HFFc6 (cell line): ENCODE data around the gene MRPL57. TPM values are rescaled to one million over a fixed set of nuclear protein-coding genes. Genes with fewer than 3 reads are reported as not detected.
"Not testable (repeated sequence)": the region's sequence is repeated elsewhere in the genome, so short reads cannot be mapped to it uniquely, and the experiment has no call there.

ENCODE experiments used
- DNase-seq: peaks from one replicate; pipeline ENCODE4 v3.0.0-alpha.2; 2018
- H3K27ac Mint-ChIP-seq: 2 replicates; pipeline ENCODE4 v1.8.0; 2020; ENCODE audit warnings: mild to moderate bottlenecking, mixed read lengths
- H3K27me3 Mint-ChIP-seq: 2 replicates; pipeline ENCODE4 v1.8.0; 2021; ENCODE audit warnings: mild to moderate bottlenecking, moderate library complexity, mixed read lengths; ENCODE audit not compliant: insufficient read depth
- H3K36me3 Mint-ChIP-seq: 2 replicates; pipeline ENCODE4 v1.8.0; 2021; ENCODE audit warnings: low read depth, mixed read lengths
- H3K4me1 Mint-ChIP-seq: 2 replicates; pipeline ENCODE4 v1.8.0; 2020; ENCODE audit warnings: low read depth, mixed read lengths
- H3K4me3 Mint-ChIP-seq: 2 replicates; pipeline ENCODE4 v1.8.0; 2020; ENCODE audit warnings: mild to moderate bottlenecking, moderate library complexity, mixed read lengths
- H3K9me3 Mint-ChIP-seq: 2 replicates; pipeline ENCODE4 v1.8.0; 2020; ENCODE audit warnings: mild to moderate bottlenecking, mixed read lengths
- total RNA-seq, 6 experiments: library from RNA; stranded (reverse); fragmentation: NEBNext Ultra II Directional; extraction: Animal tissue kit (Norgen Biotek cat#: 25700); gene quantifications; 2 replicates in 1 of 6; 3 replicates in 5 of 6; pipeline ENCODE4 v1.2.3, GENCODE V29; 2021
- TF ChIP-seq, protein P1 (sequence below): fragments of 200-600 bp; sonication (generic); IDR thresholded peaks from 2 replicates; pipeline ENCODE4 v1.5.0; 2021; ENCODE audit warnings: antibody characterized with exemption, mild to moderate bottlenecking

The MRPL57 gene
- total RNA-seq, 6 experiments from 2014 or later: 16.0 to 19.6 (median 18.1) TPM

DNA sequence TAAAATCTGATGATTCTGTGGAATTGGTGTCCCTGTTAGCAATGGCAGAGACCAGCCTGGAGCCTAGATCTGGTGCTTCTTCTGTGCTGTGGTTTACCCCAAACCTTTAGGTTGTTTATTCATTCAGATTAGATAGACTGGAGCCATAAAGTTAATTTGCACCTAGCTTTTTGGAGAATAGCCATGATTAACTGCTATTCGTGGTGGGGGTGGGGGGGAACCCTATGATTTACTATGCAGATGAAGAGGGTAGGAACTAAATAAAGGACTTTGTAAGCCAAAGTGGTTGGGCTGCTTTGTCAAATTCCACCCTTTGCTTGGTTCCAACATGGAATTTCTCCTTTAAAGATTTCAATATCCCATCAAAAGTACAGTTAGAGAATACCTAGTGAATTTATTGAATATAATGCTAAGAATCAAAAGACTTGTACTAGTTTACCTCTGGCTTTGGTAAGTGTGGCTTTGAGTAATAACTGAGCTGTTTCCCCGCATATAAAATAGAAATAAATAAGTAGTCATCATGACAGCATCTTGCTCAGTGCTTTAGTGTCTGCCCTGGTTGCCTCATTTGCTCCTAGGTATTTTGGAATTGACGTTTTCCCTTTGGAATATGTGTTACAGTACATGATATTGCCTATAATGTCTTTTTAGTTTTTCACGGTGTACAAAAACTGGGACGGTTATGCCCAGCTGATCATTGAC lies 27.8 kb upstream of the MRPL57 start:
- no peak overlapping the region; the same call in 1 of the 2 replicates for H3K27ac Mint-ChIP-seq
- TF ChIP-seq, protein P1, sequence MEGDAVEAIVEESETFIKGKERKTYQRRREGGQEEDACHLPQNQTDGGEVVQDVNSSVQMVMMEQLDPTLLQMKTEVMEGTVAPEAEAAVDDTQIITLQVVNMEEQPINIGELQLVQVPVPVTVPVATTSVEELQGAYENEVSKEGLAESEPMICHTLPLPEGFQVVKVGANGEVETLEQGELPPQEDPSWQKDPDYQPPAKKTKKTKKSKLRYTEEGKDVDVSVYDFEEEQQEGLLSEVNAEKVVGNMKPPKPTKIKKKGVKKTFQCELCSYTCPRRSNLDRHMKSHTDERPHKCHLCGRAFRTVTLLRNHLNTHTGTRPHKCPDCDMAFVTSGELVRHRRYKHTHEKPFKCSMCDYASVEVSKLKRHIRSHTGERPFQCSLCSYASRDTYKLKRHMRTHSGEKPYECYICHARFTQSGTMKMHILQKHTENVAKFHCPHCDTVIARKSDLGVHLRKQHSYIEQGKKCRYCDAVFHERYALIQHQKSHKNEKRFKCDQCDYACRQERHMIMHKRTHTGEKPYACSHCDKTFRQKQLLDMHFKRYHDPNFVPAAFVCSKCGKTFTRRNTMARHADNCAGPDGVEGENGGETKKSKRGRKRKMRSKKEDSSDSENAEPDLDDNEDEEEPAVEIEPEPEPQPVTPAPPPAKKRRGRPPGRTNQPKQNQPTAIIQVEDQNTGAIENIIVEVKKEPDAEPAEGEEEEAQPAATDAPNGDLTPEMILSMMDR: no peak
- no peak for DNase-seq
- no peak overlapping the region for H3K4me3 Mint-ChIP-seq
- H3K36me3 Mint-ChIP-seq: peaks cover 16% of the 10 kb centered on the region
- H3K4me1 Mint-ChIP-seq: peaks cover 9% of the 10 kb centered on the region
- no peaks in the 10 kb centered on the region for H3K9me3 Mint-ChIP-seq
- H3K27me3 Mint-ChIP-seq: no peaks in the 10 kb centered on the region; the same call in 1 of the 2 replicates

DNA sequence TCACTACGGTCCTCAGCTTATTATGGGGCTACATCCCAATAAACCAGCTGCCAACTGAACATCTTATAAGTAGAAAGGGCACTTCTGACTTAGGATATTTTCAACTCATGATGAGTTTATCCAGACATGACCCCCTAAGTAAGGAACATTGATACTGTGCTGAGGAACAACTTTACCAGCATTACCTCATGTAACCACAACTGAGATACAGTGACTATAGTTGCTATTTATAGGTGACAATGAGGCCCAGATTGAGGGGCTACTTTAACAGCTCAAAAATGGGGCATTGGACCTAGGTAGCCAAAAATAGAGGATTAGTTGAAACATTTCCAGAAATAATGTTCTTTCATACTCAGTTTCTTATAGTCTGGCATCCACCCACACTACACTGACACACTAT lies 26.9 kb upstream of the MRPL57 start:
- TF ChIP-seq, protein P1: no peak
- 0 out of 2 replicates have a peak, but pooled peaks cover 6% of the 10 kb centered on the region for H3K4me1 Mint-ChIP-seq
- no peaks in the 10 kb centered on the region; the same call in 1 of the 2 replicates for H3K27me3 Mint-ChIP-seq
- H3K36me3 Mint-ChIP-seq: peaks cover 15% of the 10 kb centered on the region
- no peaks in the 10 kb centered on the region for H3K9me3 Mint-ChIP-seq
- no peak overlapping the region for H3K4me3 Mint-ChIP-seq
- DNase-seq: no peak
- H3K27ac Mint-ChIP-seq: 0 out of 2 replicates have a peak overlapping the region, but pooled peaks have one; percentile 37

DNA sequence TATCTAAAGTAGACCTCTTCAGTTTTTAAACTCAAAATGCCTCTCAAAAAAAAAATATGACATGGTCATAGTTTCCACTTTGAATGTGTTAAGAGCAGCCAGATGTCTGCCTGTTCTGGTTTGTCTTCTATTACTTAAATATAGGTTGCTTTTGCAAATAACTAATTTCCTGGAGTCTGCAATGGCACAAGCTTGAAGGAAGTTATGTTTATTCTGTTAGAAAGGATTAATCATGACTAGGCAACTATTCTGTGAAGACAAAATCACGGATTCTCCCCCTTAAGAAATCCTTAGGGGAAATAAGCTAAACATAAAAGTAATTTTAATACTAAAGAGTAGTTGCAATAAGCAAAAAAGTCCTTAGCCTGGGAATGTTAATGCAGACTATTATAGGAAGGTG lies 26.4 kb upstream of the MRPL57 start:
- Mint-ChIP-seq H3K36me3 (peaks cover 15% of the 10 kb centered on the region), H3K4me3 (no peak overlapping the region), H3K4me1 (0 out of 2 replicates have a peak, but pooled peaks cover 6% of the 10 kb centered on the region), H3K9me3 (no peaks in the 10 kb centered on the region), H3K27me3 (no peaks in the 10 kb centered on the region; the same call in 1 of the 2 replicates), H3K27ac (peak overlapping the region; percentile 37)
- TF ChIP-seq, protein P1: no peak
- no peak for DNase-seq

DNA sequence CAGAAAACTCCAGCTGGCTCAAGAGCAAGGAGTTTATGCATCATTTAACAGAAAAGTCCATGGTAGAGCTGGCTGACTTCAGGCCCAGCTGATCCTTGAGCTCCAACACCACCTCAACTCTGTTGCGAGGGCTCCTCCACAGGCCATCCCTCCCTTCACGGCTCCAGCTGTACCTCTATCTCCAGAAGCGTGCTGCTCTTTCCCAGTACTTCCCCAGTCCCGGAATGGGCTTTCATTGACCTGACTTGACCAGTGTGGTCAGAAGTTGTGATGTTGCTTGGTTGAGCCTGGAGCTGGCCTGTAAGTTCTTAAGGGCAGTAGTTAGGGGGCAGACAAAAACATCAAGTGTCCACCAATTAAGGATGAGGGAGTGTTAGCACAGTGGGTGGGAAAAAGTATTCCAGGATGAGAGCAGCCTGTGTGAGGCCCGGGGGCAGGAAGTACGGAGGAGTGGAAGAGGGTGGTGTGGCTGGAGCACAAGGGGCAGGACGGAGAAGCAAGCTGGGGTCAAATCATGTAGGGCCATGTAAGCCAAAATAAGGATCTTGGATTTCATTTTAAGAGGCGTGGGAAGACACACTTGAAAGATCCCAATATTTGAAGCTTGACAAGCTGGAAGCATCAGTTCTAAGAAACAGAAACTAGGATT lies 24.1 kb upstream of the MRPL57 start:
- Mint-ChIP-seq H3K4me1 (0 out of 2 replicates have a peak, but pooled peaks cover 11% of the 10 kb centered on the region), H3K9me3 (no peaks in the 10 kb centered on the region), H3K4me3 (no peak overlapping the region), H3K27ac (no peak overlapping the region), H3K27me3 (no peaks in the 10 kb centered on the region; the same call in 1 of the 2 replicates), H3K36me3 (peaks cover 7% of the 10 kb centered on the region)
- DNase-seq: no peak
- TF ChIP-seq, protein P1: no peak

DNA sequence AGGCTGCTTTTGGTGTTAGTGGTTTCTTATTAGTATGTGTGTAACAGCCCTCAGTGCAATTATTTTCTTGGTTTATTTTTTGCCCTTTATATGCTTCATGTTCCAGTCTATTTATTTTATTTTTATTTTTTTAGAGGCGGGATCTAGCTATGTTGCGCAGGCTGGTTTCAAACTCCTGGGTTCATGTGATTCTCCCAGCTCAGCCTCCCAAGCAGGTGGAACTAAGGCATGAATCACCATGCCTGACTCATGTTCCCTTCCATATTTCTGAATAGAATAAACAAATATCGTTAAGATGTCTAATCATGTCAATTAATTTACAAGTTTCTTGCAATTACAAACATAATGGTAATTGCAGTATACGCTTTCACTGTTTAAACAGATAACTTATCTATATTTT lies 11.8 kb upstream of the MRPL57 start:
- H3K9me3 Mint-ChIP-seq: no peaks in the 10 kb centered on the region
- H3K4me3 Mint-ChIP-seq: no peak overlapping the region
- peaks cover 10% of the 10 kb centered on the region; the same call in 1 of the 2 replicates for H3K36me3 Mint-ChIP-seq
- H3K27me3 Mint-ChIP-seq: peaks cover 1% of the 10 kb centered on the region
- no peak overlapping the region for H3K27ac Mint-ChIP-seq
- DNase-seq: no peak
- H3K4me1 Mint-ChIP-seq: peaks cover 7% of the 10 kb centered on the region; the same call in 1 of the 2 replicates
- TF ChIP-seq, protein P1: no peak

DNA sequence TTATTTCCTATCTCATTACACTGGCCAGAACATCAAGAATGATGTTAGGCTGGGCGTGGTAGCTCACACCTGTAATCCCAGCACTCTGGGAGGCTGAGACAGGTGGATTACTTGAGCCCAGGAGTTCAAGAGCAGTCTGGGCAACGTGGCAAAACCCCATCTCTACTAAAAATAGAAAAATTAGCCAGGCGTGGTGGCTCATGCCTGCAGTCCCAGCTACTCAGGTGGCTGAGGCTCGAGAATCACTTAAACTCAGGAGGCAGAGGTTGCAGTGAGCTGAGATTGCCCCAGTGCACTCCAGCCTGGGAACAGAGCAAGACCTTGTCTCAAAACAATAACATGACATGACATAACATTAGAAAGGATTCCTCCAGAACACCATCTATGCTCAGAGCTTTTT lies 10.9 kb upstream of the MRPL57 start:
- not testable (repeated sequence) for H3K27ac Mint-ChIP-seq, H3K27me3 Mint-ChIP-seq, H3K9me3 Mint-ChIP-seq, DNase-seq, H3K4me3 Mint-ChIP-seq, H3K36me3 Mint-ChIP-seq
- H3K4me1 Mint-ChIP-seq: peaks cover 11% of the 10 kb centered on the region; the same call in 1 of the 2 replicates
